HG03378 (cell line): ENCODE results near the gene GAREM2.

Source experiments
- ATAC-seq: cut with Tn5 transposase; IDR thresholded peaks from one replicate; pipeline ENCODE4 v1.9.1; 2021; ENCODE audit warnings: mild to moderate bottlenecking, moderate library complexity; ENCODE audit not compliant: unreplicated experiment

GAREM2 gene

DNA sequence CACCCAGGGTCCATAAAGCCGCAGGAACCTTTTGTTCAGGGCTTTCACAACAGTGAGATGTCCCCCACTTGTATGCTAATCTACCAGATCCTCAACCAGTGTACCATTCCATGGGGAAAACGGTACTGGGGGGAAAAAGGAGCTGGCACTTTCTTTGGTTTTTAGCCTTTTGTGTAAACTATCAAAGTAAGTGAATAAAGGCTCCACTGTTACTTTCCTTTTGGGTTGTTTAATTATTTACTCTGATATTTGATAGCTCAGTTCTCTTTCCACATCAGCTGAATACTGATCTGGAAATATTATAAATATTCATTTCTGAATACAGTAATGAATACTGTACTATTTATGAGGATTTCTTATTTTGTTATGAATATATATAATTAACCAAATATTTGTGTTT lies 51.2 kb downstream of the GAREM2 start:
- no peak for ATAC-seq

DNA sequence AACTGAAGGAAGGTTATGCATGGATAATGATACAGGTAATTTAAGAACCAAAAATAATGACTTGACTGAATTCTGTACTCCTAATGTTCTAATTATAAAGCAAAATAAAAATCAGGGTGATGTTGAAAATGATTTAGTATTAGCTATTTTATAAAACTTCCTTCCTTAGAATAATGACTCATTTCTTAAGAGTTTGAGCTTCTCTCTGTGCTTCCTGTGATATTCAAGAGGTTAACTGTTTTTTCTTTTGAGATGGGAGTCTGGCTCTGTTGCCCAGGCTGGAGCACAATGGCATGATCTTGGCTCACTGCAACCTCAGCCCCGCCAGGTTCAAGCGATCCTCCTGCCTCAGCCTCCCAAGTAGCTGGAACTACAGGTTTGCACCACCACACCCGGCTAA lies 56.7 kb downstream of the GAREM2 start:
- no peak for ATAC-seq

DNA sequence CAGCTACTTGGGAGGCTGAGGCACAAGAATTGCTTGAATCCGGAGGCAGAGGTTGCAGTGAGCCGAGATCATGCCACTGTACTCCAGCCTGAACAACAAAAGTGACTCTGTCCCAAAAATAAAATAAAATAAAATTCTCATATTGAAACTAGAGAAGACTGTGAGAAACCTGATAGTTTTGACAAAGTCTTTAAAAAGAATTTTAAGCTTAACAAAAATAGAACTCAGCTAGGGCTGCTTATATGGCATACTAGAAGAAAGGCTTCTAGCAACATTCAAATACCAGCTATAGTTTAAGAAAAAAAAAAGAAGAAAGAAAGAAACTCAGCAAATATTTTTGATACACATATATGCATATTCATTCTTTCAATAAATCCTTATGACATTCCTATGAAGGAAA lies 57.9 kb downstream of the GAREM2 start:
- no peak for ATAC-seq

DNA sequence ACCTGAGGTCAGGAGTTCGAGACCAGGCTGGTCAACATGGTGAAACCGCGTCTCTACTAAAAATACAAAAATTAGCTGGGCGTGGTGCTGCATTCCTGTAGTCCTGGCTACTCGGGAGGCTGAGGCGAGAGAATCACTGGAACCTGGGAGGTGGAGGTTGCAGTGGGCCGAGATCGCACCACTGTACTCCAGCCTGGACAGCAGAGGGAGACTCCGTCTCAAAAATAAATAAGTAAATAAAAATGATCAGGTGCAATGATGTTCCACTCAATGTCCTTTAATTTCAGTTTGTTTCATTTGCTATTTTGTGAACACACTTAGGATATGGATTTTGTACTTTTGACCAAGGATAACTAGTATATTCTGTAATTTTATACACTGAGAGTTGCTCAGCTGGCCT lies 62.2 kb downstream of the GAREM2 start:
- no peak for ATAC-seq

DNA sequence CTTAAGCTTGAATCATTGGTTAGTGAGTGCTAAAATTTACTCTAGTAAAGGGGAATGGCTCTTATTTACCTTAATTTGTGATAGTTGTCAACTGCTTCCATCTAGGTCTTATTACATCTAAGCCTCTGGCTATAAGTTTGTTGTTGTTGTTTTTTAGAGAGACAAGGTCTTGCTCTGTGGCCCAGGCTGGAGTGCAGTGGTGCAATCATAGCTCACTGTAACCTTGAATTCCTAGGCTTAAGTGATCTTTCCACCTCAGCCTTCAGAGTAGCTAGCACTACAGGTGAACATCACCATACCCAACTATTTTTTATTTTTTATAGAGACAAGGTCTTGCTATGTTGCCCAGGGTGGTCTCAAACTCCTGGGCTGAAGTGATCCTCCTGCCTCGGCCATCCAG lies 65.0 kb downstream of the GAREM2 start:
- ATAC-seq, result no peak

DNA sequence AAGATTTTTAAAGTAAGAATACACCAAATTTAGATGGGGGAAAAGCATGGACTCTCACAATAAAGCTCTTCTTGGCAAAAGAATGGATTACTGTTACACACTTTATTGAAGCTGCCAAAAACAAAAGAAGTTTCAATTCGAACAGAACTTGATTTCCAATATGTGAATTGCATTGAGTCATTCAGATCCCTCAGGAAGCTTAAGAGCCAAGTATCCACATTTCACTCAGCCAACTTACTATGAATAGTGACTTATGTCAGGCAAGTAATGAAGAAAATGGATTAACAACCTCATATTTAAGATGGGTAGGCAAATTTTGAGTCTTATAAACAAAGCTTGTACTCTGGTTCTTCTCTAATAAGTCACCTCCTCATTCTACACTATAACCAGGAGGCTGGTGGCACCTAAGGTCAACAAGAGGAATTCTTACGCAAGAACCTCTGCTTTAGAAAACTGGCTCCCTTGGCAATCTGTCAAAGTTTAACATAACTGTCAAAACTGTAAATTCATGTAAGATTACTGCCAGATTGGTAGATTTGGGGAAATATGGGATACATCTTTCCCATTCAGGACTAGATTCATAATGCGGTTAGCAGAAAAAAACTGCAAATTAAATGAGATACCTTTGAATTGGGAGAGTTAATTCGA lies 65.5 kb downstream of the GAREM2 start:
- ATAC-seq, result no peak
